Type B pancreatic cell (in vitro differentiated cells): ENCODE data around the gene FAM180A. TPM values are rescaled to one million over a fixed set of nuclear protein-coding genes. Genes with fewer than 3 reads are reported as not detected.

ENCODE experiments used
- DNase-seq: peaks from one replicate; pipeline ENCODE4 v3.0.0; 2021; ENCODE audit warnings: mixed read lengths; ENCODE audit not compliant: unreplicated experiment; ENCODE audit errors: extremely low spot score
- H3K27ac Mint-ChIP-seq: 2 replicates; pipeline ENCODE4 v1.8.0; 2021; ENCODE audit warnings: mild to moderate bottlenecking, mixed read lengths
- H3K27me3 Mint-ChIP-seq: 2 replicates; pipeline ENCODE4 v1.8.0; 2021; ENCODE audit warnings: mixed read lengths
- H3K36me3 Mint-ChIP-seq: 2 replicates; pipeline ENCODE4 v1.8.0; 2021; ENCODE audit warnings: mixed read lengths
- H3K4me1 Mint-ChIP-seq: one replicate; pipeline ENCODE4 v1.8.0; 2021; ENCODE audit warnings: mixed read lengths; ENCODE audit not compliant: unreplicated experiment
- H3K4me3 Mint-ChIP-seq: 2 replicates; pipeline ENCODE4 v1.8.0; 2021; ENCODE audit warnings: mild to moderate bottlenecking, mixed read lengths
- H3K9me3 Mint-ChIP-seq: 2 replicates; pipeline ENCODE4 v1.8.0; 2021; ENCODE audit warnings: mixed read lengths
- total RNA-seq: library from RNA; stranded (reverse); gene quantifications from 2 replicates; pipeline ENCODE4 v1.2.1, GENCODE V29; 2021; ENCODE audit warnings: low replicate concordance
- TF ChIP-seq, protein P1 (sequence below): fragments of 200-600 bp; sonication (generic); conservative IDR thresholded peaks from 2 replicates; pipeline ENCODE4 v1.5.0; 2021; ENCODE audit warnings: antibody characterized with exemption, mild to moderate bottlenecking

Gene FAM180A
- total RNA-seq, 1 donor from 2014 or later, result not detected

DNA sequence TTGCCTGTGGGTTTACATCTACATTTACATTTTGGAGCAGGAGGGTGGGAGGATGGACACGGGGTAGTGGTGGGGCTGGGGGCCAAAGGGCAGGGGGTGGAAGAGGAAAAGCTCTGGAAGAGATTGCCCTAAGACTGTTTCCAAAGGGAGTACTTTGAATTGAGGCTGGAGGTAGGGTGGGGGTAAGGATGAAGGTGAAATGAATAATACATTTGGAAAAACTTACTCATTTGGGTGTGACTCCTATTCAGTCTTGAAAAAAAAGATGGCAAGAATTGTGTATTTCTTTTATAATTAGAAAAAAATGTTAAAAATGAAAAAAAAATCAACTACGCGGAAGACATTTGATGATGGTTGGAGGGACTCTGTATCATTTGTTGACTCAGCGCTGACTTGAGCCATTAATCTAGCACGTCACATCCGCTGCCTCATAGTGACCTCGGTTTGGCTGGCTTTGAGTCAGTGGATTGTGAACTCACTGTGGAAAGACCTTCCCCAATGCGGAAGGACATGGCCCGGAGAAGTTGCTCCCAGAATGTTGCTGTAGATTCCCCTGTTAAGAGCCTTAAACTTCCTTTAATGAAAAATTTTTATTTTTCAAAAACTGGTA lies 2.8 kb downstream of the FAM180A start:
- peaks cover 4% of the 10 kb centered on the region for H3K27me3 Mint-ChIP-seq
- no peak overlapping the region for H3K4me3 Mint-ChIP-seq
- peak overlapping the region; percentile 79 for H3K27ac Mint-ChIP-seq
- TF ChIP-seq, protein P1, sequence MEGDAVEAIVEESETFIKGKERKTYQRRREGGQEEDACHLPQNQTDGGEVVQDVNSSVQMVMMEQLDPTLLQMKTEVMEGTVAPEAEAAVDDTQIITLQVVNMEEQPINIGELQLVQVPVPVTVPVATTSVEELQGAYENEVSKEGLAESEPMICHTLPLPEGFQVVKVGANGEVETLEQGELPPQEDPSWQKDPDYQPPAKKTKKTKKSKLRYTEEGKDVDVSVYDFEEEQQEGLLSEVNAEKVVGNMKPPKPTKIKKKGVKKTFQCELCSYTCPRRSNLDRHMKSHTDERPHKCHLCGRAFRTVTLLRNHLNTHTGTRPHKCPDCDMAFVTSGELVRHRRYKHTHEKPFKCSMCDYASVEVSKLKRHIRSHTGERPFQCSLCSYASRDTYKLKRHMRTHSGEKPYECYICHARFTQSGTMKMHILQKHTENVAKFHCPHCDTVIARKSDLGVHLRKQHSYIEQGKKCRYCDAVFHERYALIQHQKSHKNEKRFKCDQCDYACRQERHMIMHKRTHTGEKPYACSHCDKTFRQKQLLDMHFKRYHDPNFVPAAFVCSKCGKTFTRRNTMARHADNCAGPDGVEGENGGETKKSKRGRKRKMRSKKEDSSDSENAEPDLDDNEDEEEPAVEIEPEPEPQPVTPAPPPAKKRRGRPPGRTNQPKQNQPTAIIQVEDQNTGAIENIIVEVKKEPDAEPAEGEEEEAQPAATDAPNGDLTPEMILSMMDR, result no peak
- no peaks in the 10 kb centered on the region for H3K36me3 Mint-ChIP-seq
- H3K4me1 Mint-ChIP-seq, result peaks cover 8% of the 10 kb centered on the region
- H3K9me3 Mint-ChIP-seq, result no peaks in the 10 kb centered on the region
- DNase-seq, result no peak

DNA sequence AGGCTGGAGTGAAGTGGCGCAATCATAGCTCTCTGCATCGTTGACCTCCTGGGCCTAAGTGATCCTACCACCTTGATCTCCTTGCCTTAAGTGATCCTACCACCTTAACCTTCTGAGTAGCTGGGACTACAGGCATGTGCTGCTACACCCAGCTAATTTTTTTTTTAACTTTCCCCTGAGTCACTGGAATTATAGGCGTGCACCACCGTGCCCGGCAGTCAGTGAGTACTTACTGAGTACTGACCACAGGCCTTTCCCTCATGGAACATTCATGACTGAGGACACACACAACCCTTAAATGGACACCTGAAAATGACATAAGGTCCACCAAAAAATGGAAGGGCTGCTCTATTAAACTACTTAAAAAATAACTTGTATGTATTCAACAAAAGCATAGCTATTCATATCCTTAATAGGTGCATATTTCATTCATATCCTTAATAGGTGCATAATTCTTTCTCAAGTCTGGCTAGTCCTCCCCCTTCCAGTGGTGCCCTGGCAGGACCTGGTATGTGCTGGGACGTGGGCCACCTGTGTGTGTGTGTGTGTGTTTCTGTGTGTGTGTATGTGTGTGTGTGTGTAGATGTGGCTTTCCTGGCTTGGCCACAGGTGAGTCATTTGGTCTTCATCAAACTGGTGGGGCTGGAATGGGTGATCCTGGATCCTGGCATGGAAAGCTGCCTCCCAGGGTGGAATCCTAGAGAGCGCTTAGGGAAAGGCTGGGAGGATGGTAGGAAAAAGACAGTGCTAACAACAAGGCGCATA lies 3.5 kb downstream of the FAM180A start:
- Mint-ChIP-seq H3K4me1 (peaks cover 8% of the 10 kb centered on the region), H3K36me3 (no peaks in the 10 kb centered on the region), H3K9me3 (no peaks in the 10 kb centered on the region), H3K27ac (peak overlapping the region; percentile 79), H3K27me3 (peaks cover 4% of the 10 kb centered on the region), H3K4me3 (peak overlapping the region; percentile 15)
- no peak for DNase-seq
- TF ChIP-seq, protein P1, result no peak

DNA sequence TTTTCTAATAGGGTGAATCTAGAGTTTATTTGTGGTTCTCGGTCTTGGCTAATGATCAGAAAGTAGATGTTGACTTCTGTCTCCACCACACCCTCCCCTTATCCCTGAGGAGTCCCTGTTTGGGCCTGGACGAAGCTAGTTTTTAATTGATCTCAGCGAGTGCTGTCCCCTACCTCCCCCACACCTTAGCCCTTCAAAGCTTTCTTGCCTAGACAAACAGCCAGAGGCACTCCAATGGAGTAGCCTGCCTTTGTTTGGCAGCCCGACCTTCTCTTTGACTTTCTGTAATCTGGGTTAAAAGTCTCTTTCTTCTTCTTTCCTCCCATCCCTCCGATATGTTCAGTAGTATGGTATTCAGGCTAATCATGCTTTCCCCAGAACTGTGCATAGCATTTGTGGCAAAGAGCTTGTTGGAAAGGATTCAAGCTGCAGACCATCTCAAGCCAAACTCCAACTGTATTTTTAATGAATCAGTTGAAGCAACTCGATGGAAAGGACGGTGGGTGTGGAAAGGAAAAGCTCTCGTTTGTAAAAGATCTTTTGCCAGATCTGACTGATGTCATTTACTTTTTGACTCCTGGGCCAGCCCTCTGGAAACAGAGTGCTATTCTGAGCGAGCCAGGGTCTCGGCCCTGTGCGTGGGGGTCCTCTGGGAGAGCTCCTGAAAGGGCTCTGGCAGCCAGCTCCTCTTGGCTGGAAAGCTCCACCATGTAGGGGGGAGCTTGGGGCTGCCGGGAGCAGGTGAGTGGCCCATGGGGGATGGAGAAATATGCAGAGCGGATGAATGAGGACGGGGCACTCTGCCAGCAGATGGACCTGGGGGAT lies 4.5 kb downstream of the FAM180A start:
- Mint-ChIP-seq H3K4me1 (peaks cover 8% of the 10 kb centered on the region), H3K27ac (peak overlapping the region; percentile 8), H3K9me3 (no peaks in the 10 kb centered on the region), H3K36me3 (no peaks in the 10 kb centered on the region), H3K27me3 (peaks cover 4% of the 10 kb centered on the region), H3K4me3 (no peak overlapping the region)
- TF ChIP-seq, protein P1, result no peak
- DNase-seq, result no peak

DNA sequence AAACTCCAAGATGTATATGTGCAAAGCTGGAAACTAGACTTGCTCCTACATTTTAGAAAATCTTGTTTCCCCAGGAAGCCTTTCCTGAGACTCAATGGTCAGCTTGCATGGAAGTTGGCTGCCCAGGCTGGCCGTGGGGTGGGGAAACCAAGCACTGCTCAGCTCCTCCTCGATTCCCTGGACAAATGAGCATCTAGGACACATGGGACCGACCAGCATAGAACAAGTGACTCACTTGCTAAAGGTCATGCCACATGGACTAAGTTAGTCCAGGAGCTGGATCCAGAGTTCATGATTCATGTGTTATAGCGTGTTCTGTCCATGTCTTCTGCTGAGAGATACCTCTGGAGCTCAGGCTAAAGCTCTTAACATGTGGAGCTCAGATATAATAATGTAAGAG lies 6.2 kb downstream of the FAM180A start:
- H3K27me3 Mint-ChIP-seq, result peaks cover 1% of the 10 kb centered on the region
- no peaks in the 10 kb centered on the region for H3K9me3 Mint-ChIP-seq
- TF ChIP-seq, protein P1, result no peak
- H3K36me3 Mint-ChIP-seq, result no peaks in the 10 kb centered on the region
- peaks cover 8% of the 10 kb centered on the region for H3K4me1 Mint-ChIP-seq
- H3K27ac Mint-ChIP-seq, result no peak overlapping the region
- H3K4me3 Mint-ChIP-seq, result no peak overlapping the region
- no peak for DNase-seq

DNA sequence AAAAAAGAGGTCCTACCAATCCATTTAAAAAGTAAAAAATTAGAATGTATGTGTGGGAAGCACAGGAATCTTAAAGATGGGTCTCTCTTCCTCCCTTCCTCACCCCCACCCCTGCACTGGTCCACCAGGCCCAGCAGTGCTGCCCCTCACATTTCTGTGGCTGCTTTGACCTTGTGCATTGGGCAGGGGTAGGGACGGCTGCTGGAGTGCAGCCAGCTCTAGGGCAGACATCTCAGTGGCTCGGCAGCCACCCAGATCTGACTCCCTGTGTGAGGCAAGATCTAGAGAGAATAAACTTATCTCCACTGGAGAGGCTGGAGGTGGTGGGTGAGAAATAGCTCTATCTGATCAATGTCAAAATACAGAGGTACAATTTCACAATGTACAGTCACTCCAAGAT lies 6.7 kb downstream of the FAM180A start:
- TF ChIP-seq, protein P1, result no peak
- DNase-seq, result no peak
- Mint-ChIP-seq H3K27ac (no peak overlapping the region), H3K36me3 (no peaks in the 10 kb centered on the region), H3K4me1 (peaks cover 8% of the 10 kb centered on the region), H3K27me3 (no peaks in the 10 kb centered on the region), H3K9me3 (no peaks in the 10 kb centered on the region), H3K4me3 (no peak overlapping the region)
